ENCODE results near the gene TJP1. TPM values are rescaled to one million over a fixed set of nuclear protein-coding genes. Genes with fewer than 3 reads are reported as not detected.
"Not testable (repeated sequence)": the region's sequence is repeated elsewhere in the genome, so short reads cannot be mapped to it uniquely, and the experiment has no call there.

TJP1 gene
- total and polyA plus RNA-seq, 2 experiments from 2014 or later = 34.4 to 88.7 TPM

GRCh38 chr15:29699791-29700190 lies 122.5 kb downstream of the TJP1 start:
- Histone ChIP-seq H3K4me1 (ENCODE audit: insufficient read depth) (no peaks in the 10 kb centered on the region), H3K4me3 (no peak overlapping the region), H2AFZ (no peak overlapping the region), H3K4me2 (no peak overlapping the region), H3K9me2 (replicated peaks; ENCODE audit: insufficient read depth) (no peaks in the 10 kb centered on the region), H3K27me3 (no peaks in the 10 kb centered on the region), H3K36me3 (replicated peaks; ENCODE audit: insufficient read depth, low read depth) (peaks cover 9% of the 10 kb centered on the region), H3K9me3 (ENCODE audit: low read depth) (no peaks in the 10 kb centered on the region), H3K27ac (no peak overlapping the region), H4K20me1 (ENCODE audit: insufficient read depth, poor library complexity, severe bottlenecking) (no peaks in the 10 kb centered on the region), H3K79me2 (no peaks in the 10 kb centered on the region)
- TF ChIP-seq EZH2 (IDR thresholded peaks at IDR 0.05; ENCODE audit: borderline replicate concordance) = no peak
- TF ChIP-seq, protein P1, sequence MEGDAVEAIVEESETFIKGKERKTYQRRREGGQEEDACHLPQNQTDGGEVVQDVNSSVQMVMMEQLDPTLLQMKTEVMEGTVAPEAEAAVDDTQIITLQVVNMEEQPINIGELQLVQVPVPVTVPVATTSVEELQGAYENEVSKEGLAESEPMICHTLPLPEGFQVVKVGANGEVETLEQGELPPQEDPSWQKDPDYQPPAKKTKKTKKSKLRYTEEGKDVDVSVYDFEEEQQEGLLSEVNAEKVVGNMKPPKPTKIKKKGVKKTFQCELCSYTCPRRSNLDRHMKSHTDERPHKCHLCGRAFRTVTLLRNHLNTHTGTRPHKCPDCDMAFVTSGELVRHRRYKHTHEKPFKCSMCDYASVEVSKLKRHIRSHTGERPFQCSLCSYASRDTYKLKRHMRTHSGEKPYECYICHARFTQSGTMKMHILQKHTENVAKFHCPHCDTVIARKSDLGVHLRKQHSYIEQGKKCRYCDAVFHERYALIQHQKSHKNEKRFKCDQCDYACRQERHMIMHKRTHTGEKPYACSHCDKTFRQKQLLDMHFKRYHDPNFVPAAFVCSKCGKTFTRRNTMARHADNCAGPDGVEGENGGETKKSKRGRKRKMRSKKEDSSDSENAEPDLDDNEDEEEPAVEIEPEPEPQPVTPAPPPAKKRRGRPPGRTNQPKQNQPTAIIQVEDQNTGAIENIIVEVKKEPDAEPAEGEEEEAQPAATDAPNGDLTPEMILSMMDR (IDR thresholded peaks at IDR 0.05; ENCODE audit: poor library complexity) = no peak
- TF ChIP-seq EZH2phosphoT487 (IDR thresholded peaks at IDR 0.05; ENCODE audit: low read depth, severe bottlenecking, unreplicated experiment) = no peak
- DNase-seq (ENCODE audit: low spot score) = no peak
- WGBS (ENCODE audit: low lambda C conversion rate, missing lambda C conversion rate) = 80% methylated on average over 8 of the region's 8 CpGs

GRCh38 chr15:29698030-29698701 lies 124.1 kb downstream of the TJP1 start:
- Histone ChIP-seq H3K4me3 (no peak overlapping the region), H3K79me2 (no peaks in the 10 kb centered on the region), H3K36me3 (replicated peaks; ENCODE audit: insufficient read depth, low read depth) (peaks cover 4% of the 10 kb centered on the region), H3K27ac (peak overlapping the region; percentile 18), H3K9me2 (replicated peaks; ENCODE audit: insufficient read depth) (no peaks in the 10 kb centered on the region), H3K9me3 (ENCODE audit: low read depth) (no peaks in the 10 kb centered on the region), H4K20me1 (ENCODE audit: insufficient read depth, poor library complexity, severe bottlenecking) (no peaks in the 10 kb centered on the region), H3K4me1 (ENCODE audit: insufficient read depth) (no peaks in the 10 kb centered on the region), H2AFZ (no peak overlapping the region), H3K27me3 (no peaks in the 10 kb centered on the region), H3K4me2 (no peak overlapping the region)
- WGBS (ENCODE audit: low lambda C conversion rate, missing lambda C conversion rate) = 79% methylated on average over 12 of the region's 12 CpGs
- peak; percentile 56 for DNase-seq (ENCODE audit: low spot score)
- TF ChIP-seq, protein P1 (IDR thresholded peaks at IDR 0.05; ENCODE audit: poor library complexity) = no peak
- TF ChIP-seq EZH2 (IDR thresholded peaks at IDR 0.05; ENCODE audit: borderline replicate concordance) = no peak
- no peak for TF ChIP-seq EZH2phosphoT487 (IDR thresholded peaks at IDR 0.05; ENCODE audit: low read depth, severe bottlenecking, unreplicated experiment)

- TF ChIP-seq EZH2 (IDR thresholded peaks at IDR 0.05; ENCODE audit: borderline replicate concordance) (no peak), EZH2phosphoT487 (IDR thresholded peaks at IDR 0.05; ENCODE audit: low read depth, severe bottlenecking, unreplicated experiment) (no peak)
- TF ChIP-seq, protein P1 (IDR thresholded peaks at IDR 0.05; ENCODE audit: poor library complexity) = no peak
- H3K9me2 ChIP-seq (replicated peaks; ENCODE audit: insufficient read depth) = no peaks in the 10 kb centered on the region
These were observed 125.1 kb downstream of the TJP1 start for GRCh38 chr15:29696950-29697738.

DNA sequence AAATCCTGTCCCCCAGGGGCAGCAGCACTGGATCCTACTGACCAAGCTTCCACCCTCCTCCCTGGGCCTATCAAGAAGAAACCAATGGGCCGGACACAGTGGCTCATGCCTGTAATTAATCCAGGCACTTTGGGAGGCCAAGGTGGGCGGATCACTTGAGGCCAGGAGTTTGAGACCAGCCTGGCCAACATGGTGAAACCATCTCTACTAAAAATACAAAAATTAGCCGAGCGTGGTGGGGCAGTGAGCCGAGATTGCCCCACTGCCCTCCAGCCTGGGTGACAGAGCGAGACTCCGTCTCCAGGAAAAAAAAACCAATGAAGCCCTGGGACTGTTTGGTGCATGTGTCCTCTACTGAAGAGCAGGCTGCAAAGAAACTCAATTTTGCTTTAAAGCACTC lies 125.8 kb downstream of the TJP1 start:
- not testable (repeated sequence) for H3K4me1 ChIP-seq (ENCODE audit: insufficient read depth); H2AFZ ChIP-seq; H3K36me3 ChIP-seq (replicated peaks; ENCODE audit: insufficient read depth, low read depth); H4K20me1 ChIP-seq (ENCODE audit: insufficient read depth, poor library complexity, severe bottlenecking); H3K9me2 ChIP-seq (replicated peaks; ENCODE audit: insufficient read depth); H3K27ac ChIP-seq; H3K27me3 ChIP-seq; H3K4me3 ChIP-seq; DNase-seq (ENCODE audit: low spot score); H3K4me2 ChIP-seq; H3K9me3 ChIP-seq (ENCODE audit: low read depth); H3K79me2 ChIP-seq
- 98% methylated on average over 7 of the region's 7 CpGs for WGBS (ENCODE audit: low lambda C conversion rate, missing lambda C conversion rate)

More at GRCh38 chr15:29696950-29697738, 125.1 kb downstream of the TJP1 start:
- Histone ChIP-seq H3K4me3 (no peak overlapping the region), H3K27me3 (no peaks in the 10 kb centered on the region), H3K4me1 (ENCODE audit: insufficient read depth) (no peaks in the 10 kb centered on the region), H3K9me3 (ENCODE audit: low read depth) (no peaks in the 10 kb centered on the region), H3K27ac (no peak overlapping the region), H2AFZ (no peak overlapping the region), H3K79me2 (no peaks in the 10 kb centered on the region), H3K4me2 (no peak overlapping the region), H4K20me1 (ENCODE audit: insufficient read depth, poor library complexity, severe bottlenecking) (no peaks in the 10 kb centered on the region), H3K36me3 (replicated peaks; ENCODE audit: insufficient read depth, low read depth) (no peaks in the 10 kb centered on the region)
- no peak for DNase-seq (ENCODE audit: low spot score)
- 93% methylated on average over 15 of the region's 15 CpGs for WGBS (ENCODE audit: low lambda C conversion rate, missing lambda C conversion rate)
